Colonic mucosa (tissue), 4 donors: ENCODE measurements around the gene NAP1L1. TPM values are rescaled to one million over a fixed set of nuclear protein-coding genes. Genes with fewer than 3 reads are reported as not detected.

Source experiments
- DNase-seq: peaks from one replicate; pipeline ENCODE4 v3.0.0-alpha.2; 2020
- H3K27ac ChIP-seq: fragments of 200-600 bp; one replicate; pipeline ENCODE4 v1.8.0; 2021
- H3K27me3 ChIP-seq: fragments of 200-600 bp; one replicate; pipeline ENCODE4 v1.8.0; 2021
- H3K36me3 ChIP-seq: fragments of 200-600 bp; one replicate; pipeline ENCODE4 v1.8.0; 2021
- H3K4me1 ChIP-seq: fragments of 200-600 bp; one replicate; pipeline ENCODE4 v1.8.0; 2021; ENCODE audit warnings: mild to moderate bottlenecking
- H3K4me3 ChIP-seq: fragments of 200-600 bp; one replicate; pipeline ENCODE4 v1.8.0; 2021
- H3K9ac ChIP-seq, 2 donors: one replicate each; pipeline ENCODE4 v1.7.0; 2013; ENCODE audit warnings: control low read depth in 2 of 2, low read depth in 2 of 2, low read length in 2 of 2
- H3K9me3 ChIP-seq: fragments of 200-600 bp; one replicate; pipeline ENCODE4 v1.8.0; 2021
- intact Hi-C: fragments of 100-400 bp; cut with DNase I; formaldehyde crosslinking; loops from one replicate; pipeline ENCODE4 v1.14.1; 2022
- total RNA-seq, 2 donors: library from RNA; stranded (reverse); fragmentation: NEBNext Ultra II Directional in 1 of 2; extraction: Animal tissue kit (Norgen Biotek cat#: 25700) in 1 of 2; gene quantifications; one replicate each; pipeline ENCODE4 v1.2.1, GENCODE V29; 2021
- TF ChIP-seq, protein P1 (sequence below): fragments of 200-600 bp; IDR thresholded peaks from one replicate; pipeline ENCODE4 v1.8.0; 2022; ENCODE audit warnings: antibody characterized with exemption, mild to moderate bottlenecking
- donor health status: healthy.
- donor health status: DM: no; HTN: no; CAD: no.
- donor health status: DM: no; HTN: no; CAD: no.

Gene NAP1L1
- total RNA-seq, 2 donors from 2014 or later = 163 to 171 TPM

DNA sequence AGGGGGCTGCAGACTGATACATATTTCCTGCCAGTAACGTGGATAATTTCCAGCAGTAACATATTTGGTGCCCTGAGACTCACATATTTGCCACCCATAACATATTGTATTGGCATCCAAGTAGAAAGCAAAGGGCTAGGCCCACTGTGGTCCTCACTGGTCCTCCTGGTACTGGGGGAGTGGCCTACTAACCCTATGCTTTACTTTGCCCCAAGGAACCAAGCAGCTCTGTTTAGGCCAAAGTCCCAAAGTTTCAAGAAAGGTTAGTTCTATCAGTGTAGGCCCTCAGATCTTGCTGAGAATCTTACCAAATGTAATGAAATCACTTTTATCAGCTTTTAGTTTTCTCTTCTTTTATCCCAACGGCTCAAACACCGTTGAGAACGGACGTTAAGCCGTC is 35.4 kb upstream of the NAP1L1 start:
- no peak overlapping the region for H3K4me3 ChIP-seq
- TF ChIP-seq, protein P1, sequence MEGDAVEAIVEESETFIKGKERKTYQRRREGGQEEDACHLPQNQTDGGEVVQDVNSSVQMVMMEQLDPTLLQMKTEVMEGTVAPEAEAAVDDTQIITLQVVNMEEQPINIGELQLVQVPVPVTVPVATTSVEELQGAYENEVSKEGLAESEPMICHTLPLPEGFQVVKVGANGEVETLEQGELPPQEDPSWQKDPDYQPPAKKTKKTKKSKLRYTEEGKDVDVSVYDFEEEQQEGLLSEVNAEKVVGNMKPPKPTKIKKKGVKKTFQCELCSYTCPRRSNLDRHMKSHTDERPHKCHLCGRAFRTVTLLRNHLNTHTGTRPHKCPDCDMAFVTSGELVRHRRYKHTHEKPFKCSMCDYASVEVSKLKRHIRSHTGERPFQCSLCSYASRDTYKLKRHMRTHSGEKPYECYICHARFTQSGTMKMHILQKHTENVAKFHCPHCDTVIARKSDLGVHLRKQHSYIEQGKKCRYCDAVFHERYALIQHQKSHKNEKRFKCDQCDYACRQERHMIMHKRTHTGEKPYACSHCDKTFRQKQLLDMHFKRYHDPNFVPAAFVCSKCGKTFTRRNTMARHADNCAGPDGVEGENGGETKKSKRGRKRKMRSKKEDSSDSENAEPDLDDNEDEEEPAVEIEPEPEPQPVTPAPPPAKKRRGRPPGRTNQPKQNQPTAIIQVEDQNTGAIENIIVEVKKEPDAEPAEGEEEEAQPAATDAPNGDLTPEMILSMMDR = no peak
- H3K4me1 ChIP-seq = no peaks in the 10 kb centered on the region
- intact Hi-C loops = no loop called here
- no peaks in the 10 kb centered on the region for H3K9me3 ChIP-seq
- H3K36me3 ChIP-seq = no peaks in the 10 kb centered on the region
- H3K27ac ChIP-seq = no peak overlapping the region
- H3K9ac ChIP-seq = no peak overlapping the region
- no peaks in the 10 kb centered on the region for H3K27me3 ChIP-seq
- no peak for DNase-seq

DNA sequence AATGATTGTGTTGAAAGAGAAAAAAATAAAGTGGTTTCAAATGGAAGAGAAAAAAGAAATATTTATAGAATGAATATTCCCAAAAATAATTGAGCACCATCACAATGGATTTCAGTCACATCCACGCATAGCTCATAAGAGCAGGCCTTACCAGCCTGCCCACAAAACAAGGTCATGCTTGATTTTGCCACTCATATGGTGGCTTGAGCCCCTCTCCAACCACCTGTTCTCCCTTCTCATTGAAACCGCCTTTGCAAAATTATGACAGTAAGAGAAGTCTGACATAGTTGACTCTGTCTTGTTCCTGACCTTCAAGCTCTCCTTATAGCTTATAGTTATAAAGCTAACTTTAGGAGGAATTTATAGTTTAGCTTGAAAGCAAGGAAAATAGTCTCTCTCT is 33.3 kb upstream of the NAP1L1 start:
- no peaks in the 10 kb centered on the region for H3K4me1 ChIP-seq
- H3K36me3 ChIP-seq = no peaks in the 10 kb centered on the region
- no peaks in the 10 kb centered on the region for H3K9me3 ChIP-seq
- H3K27ac ChIP-seq = no peak overlapping the region
- H3K9ac ChIP-seq = no peak overlapping the region
- DNase-seq = no peak
- H3K27me3 ChIP-seq = no peaks in the 10 kb centered on the region
- TF ChIP-seq, protein P1 = no peak
- H3K4me3 ChIP-seq = no peak overlapping the region
- intact Hi-C loops = no loop called here

DNA sequence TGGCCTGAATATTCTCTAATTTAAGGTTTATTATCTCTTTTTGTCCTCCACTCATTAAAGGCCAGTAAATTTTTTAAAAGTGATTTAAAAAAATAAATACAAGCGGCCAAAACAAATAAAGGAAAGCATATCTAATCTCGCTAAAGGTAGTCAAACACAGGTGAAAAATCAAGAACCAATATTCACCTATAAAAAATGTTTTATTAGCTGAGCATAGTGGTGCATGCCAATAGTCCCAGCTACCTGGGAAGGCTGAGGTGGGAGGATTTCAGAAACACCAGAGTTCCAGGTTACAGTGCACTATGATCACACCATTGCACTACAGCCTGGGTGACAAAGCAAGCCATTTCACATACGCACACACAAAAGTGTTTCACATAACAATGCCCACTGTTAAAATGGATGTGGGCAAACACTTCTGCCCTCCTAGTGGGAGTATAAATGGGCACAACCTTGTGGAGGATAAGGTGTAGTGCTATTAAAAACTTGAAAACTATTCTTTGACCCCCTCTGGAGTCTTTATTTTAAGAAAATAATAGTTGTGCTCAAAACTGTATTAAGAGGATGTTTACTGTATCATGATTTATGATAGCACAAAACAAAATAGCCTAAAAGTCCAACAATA is 32.7 kb upstream of the NAP1L1 start:
- intact Hi-C loops = no loop called here
- no peaks in the 10 kb centered on the region for H3K27me3 ChIP-seq
- no peak overlapping the region for H3K27ac ChIP-seq
- TF ChIP-seq, protein P1 = no peak
- H3K9ac ChIP-seq = no peak overlapping the region
- no peaks in the 10 kb centered on the region for H3K4me1 ChIP-seq
- no peaks in the 10 kb centered on the region for H3K9me3 ChIP-seq
- no peak for DNase-seq
- H3K4me3 ChIP-seq = no peak overlapping the region
- H3K36me3 ChIP-seq = no peaks in the 10 kb centered on the region

DNA sequence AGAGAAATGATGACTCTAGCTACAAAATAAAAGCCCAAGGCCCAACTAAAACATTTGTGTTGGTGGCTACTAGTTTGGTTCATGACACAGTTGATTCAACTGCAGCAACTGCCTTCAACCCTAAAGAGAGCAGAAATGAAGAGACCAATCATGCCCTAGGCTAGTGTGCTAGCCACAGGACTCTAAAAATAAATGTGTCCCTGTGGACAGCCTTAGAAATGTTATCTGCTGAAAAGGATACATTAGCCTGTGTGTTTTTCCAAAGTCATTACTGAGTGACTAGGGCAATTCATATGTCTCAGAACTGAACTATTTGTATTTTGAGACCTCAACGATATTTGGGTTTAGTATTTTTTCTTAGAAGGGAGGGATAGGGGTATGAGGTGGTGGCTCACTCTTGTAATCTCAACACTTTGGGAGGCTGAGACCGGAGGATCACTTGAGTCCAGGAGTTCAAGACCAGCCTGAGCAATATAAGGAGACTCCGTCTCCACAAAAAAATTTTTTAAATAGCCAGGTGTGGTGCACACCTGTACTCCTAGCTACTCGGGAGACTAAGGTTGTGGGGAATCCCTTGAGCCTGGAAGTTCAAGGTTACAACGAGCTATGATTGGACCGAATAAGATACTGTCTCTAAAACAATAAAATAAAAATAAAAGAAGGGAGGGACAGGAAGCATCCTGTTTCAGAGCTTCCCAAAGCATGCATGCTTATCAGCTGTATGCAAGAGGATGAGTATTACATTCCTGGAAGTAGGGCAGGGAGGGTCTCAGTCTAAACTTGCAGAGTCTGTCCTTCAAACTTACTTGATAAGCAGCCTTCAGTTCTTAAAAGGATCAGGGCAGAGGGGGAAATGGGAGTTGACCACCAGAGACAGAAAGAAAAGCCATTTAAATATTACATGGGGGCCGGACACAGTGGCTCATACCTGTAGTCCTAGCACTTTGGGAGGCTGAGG is 29.6 kb upstream of the NAP1L1 start:
- TF ChIP-seq, protein P1 = no peak
- intact Hi-C loops = no loop called here
- no peak overlapping the region for H3K27ac ChIP-seq

DNA sequence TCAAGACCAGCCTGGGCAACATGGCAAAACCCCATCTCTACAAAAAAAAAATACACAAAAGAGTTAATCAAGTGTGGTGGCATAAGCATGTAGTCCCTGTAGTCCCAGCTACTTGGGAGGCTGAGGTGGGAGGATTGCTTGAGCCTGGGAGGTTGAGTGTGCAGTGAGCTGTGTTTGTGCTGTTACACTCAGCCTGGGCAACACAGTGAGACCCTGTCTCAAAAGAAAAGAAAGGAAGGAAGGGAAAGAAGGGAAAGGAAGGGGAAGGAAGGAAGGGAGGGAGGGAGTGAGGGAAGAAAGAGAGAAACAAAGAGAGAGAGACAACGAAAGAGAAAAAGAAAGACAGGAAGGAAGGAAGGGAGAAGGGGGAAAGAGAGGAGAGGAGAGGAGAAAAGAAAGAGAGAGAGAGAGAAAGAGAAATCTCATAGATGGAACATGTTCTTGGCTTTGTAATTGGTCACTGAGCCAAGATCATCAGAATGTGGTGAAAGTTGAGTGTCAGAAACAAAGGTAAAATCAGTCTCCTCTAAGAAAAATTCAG is 26.8 kb upstream of the NAP1L1 start:
- Histone ChIP-seq H3K27ac (no peak overlapping the region), H3K4me3 (no peak overlapping the region), H3K36me3 (no peaks in the 10 kb centered on the region), H3K9ac (no peak overlapping the region), H3K27me3 (no peaks in the 10 kb centered on the region), H3K9me3 (no peaks in the 10 kb centered on the region), H3K4me1 (no peaks in the 10 kb centered on the region)
- intact Hi-C loops = no loop called here
- no peak for DNase-seq
- TF ChIP-seq, protein P1 = no peak

More for the DNA sequence above, 29.6 kb upstream of the NAP1L1 start:
- Histone ChIP-seq H3K27me3 (no peaks in the 10 kb centered on the region), H3K4me3 (no peak overlapping the region), H3K9ac (no peak overlapping the region), H3K4me1 (no peaks in the 10 kb centered on the region), H3K36me3 (no peaks in the 10 kb centered on the region), H3K9me3 (no peaks in the 10 kb centered on the region)
- no peak for DNase-seq
